CD4-positive, CD25-positive, alpha-beta regulatory T cell (primary cell): ENCODE data around the gene LARP1. TPM values are rescaled to one million over a fixed set of nuclear protein-coding genes. Genes with fewer than 3 reads are reported as not detected.

Experiments used
- ATAC-seq, 2 donors: fragments of 150-1000 bp; cut with Tn5 transposase; one replicate each; pipeline ENCODE4 v1.10.0; 2021; ENCODE audit warnings: low read depth in 2 of 2, moderate number of reproducible peaks in 2 of 2, moderate library complexity in 1 of 2
- DNase-seq, 3 donors: peaks; one replicate each; pipeline versions ENCODE4 v3.0.0 to v3.0.0-alpha.2; 2012 to 2022; ENCODE audit warnings: mixed read lengths in 1 of 3
- H3K27ac ChIP-seq: one replicate; pipeline ENCODE4 v1.7.0; 2013; ENCODE audit warnings: mild to moderate bottlenecking, low read length; ENCODE audit not compliant: insufficient read depth, poor library complexity, severe bottlenecking
- H3K27me3 ChIP-seq: one replicate; pipeline ENCODE4 v1.7.0; 2013; ENCODE audit warnings: low read length; ENCODE audit not compliant: control insufficient read depth, insufficient read depth
- H3K36me3 ChIP-seq: one replicate; pipeline ENCODE4 v1.7.0; 2013; ENCODE audit warnings: mild to moderate bottlenecking, low read length, moderate library complexity; ENCODE audit not compliant: control insufficient read depth, insufficient read depth
- H3K4me1 ChIP-seq: 2 replicates; pipeline ENCODE4 v1.7.0; 2013; ENCODE audit warnings: mild to moderate bottlenecking, low read length; ENCODE audit not compliant: insufficient read depth, control insufficient read depth, poor library complexity, severe bottlenecking
- H3K4me3 ChIP-seq: one replicate; pipeline ENCODE4 v1.7.0; 2013; ENCODE audit warnings: low read depth, mild to moderate bottlenecking, low read length, moderate library complexity
- H3K9me3 ChIP-seq, 2 experiments: 1 replicate in 1 of 2; 2 replicates in 1 of 2; pipeline ENCODE4 v1.7.0; 2013; ENCODE audit warnings: low read length in 2 of 2, mild to moderate bottlenecking in 1 of 2, moderate library complexity in 1 of 2; ENCODE audit not compliant: control insufficient read depth in 2 of 2
- H3K27ac Mint-ChIP-seq, 3 donors: one replicate each; pipeline ENCODE4 v1.8.0; 2020 to 2022; ENCODE audit warnings: mild to moderate bottlenecking in 3 of 3, mixed read lengths in 3 of 3, moderate library complexity in 2 of 3
- H3K27me3 Mint-ChIP-seq: one replicate; pipeline ENCODE4 v1.8.0; 2022; ENCODE audit warnings: mild to moderate bottlenecking, mixed read lengths
- H3K36me3 Mint-ChIP-seq: one replicate; pipeline ENCODE4 v1.8.0; 2020; ENCODE audit warnings: mixed read lengths
- H3K4me1 Mint-ChIP-seq, 4 donors: one replicate each; pipeline ENCODE4 v1.8.0; 2020 to 2022; ENCODE audit warnings: mixed read lengths in 4 of 4, mild to moderate bottlenecking in 1 of 4
- H3K4me3 Mint-ChIP-seq, 4 donors: one replicate each; pipeline ENCODE4 v1.8.0; 2020 to 2022; ENCODE audit warnings: mild to moderate bottlenecking in 4 of 4, mixed read lengths in 4 of 4, moderate library complexity in 3 of 4
- H3K9me3 Mint-ChIP-seq, 7 donors: one replicate each; pipeline ENCODE4 v1.8.0; 2020 to 2022; ENCODE audit warnings: mixed read lengths in 7 of 7, mild to moderate bottlenecking in 3 of 7, moderate library complexity in 2 of 7
- polyA plus RNA-seq, 4 donors: library from polyadenylated mRNA; unstranded; fragments of 300-500 nt; fragmentation: Illumina TruSeq; gene quantifications; one replicate each; pipeline ENCODE4 v1.2.3, GENCODE V29; 2021
- total RNA-seq: library from RNA; stranded (reverse); gene quantifications from one replicate; pipeline ENCODE4 v1.2.3, GENCODE V29; 2022

LARP1 gene
- total and polyA plus RNA-seq, 5 donors from 2014 or later: 8.0 to 122 (median 10.6) TPM

DNA sequence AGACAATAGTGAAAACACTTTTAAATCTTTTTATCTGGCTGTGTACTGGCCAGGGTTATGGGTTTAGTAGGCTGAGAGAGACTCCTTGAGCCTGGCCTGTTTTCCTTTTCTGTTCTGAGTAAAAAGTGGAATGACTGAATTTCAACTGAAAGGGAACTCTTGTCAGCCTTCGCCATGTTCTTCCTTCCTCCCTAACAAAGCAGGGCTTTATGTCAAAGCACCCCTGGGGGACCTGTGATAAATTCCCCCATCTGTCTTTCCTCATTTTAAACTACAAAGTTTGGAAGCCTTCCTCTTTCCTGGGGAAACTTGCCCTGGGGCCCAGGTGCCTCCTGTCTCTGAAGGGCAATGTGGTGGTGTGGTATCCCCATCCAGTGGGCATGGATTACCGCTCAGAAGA, 29.7 kb downstream of the LARP1 start:
- Mint-ChIP-seq H3K4me1 (peaks cover 23 to 88% (median 66%) of the 10 kb centered on the region in 4 donors), H3K9me3 (no peaks in the 10 kb centered on the region), H3K27ac (peak overlapping the region; percentile 39 to 90 (median 83)), H3K36me3 (peaks cover 5% of the 10 kb centered on the region), H3K4me3 (peak overlapping the region in 1 of 4 donors; percentile 32), H3K27me3 (no peaks in the 10 kb centered on the region)
- peaks cover 61% of the 10 kb centered on the region for H3K4me1 ChIP-seq
- no peak overlapping the region for H3K4me3 ChIP-seq
- H3K36me3 ChIP-seq: peaks cover 2% of the 10 kb centered on the region
- no peaks in the 10 kb centered on the region for H3K9me3 ChIP-seq
- no peak overlapping the region for H3K27ac ChIP-seq
- no peaks in the 10 kb centered on the region for H3K27me3 ChIP-seq
- ATAC-seq (no peak), DNase-seq (no peak)

DNA sequence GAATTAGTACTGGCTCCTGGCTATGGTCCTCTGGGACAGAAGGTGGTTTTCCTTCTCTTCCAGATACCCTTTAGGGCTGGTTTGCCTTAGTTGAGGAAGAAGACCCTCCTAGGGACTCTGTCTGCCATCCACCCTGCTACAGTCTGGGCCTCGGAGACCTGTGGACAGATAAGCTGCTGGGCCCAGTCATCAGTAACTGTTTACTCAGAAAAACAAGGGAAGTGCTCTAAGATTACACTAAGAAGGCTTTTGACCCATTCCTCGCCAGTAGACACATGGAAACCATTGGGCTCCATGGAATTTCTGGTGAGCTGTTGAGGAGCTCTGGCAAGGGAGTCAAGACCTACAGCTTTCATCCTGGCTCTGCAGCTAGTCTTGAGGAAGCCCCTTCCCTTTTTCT, 31.2 kb downstream of the LARP1 start:
- Mint-ChIP-seq H3K27me3 (no peaks in the 10 kb centered on the region), H3K27ac (peak overlapping the region in 2 of 3 donors; percentile 25 to 92), H3K9me3 (no peaks in the 10 kb centered on the region), H3K36me3 (peaks cover 9% of the 10 kb centered on the region), H3K4me1 (peaks cover 22 to 75% (median 69%) of the 10 kb centered on the region in 4 donors), H3K4me3 (peak overlapping the region in 1 of 4 donors; percentile 39)
- no peaks in the 10 kb centered on the region for H3K27me3 ChIP-seq
- no peak overlapping the region for H3K27ac ChIP-seq
- no peak for DNase-seq
- H3K9me3 ChIP-seq: no peaks in the 10 kb centered on the region
- peaks cover 55% of the 10 kb centered on the region for H3K4me1 ChIP-seq
- peaks cover 16% of the 10 kb centered on the region for H3K36me3 ChIP-seq
- no peak for ATAC-seq
- H3K4me3 ChIP-seq: no peak overlapping the region

DNA sequence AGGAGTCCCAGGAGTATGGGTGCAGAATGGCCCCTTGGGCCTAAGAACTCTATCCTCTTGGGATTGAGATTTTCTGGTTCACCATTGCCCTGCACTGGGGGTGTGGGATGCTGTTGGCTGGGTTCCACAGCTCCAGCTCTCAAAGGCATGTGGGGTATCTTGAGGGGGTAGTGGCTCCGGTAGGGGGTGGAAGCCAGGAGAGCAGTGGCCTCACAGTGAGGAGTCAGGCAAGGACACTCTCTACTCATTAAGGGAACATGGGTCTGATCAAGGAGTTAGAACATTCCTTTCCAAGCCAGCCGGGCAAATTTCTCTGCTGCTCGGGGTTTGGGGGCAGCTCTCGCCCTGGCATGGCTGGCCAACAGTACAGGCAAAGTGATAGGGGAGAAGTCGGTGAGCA, 33.0 kb downstream of the LARP1 start:
- Mint-ChIP-seq H3K4me1 (peaks cover 14 to 62% (median 55%) of the 10 kb centered on the region in 4 donors), H3K27me3 (no peaks in the 10 kb centered on the region), H3K4me3 (peak overlapping the region in 2 of 4 donors; percentile 20 to 57), H3K27ac (peak overlapping the region; percentile 92 to 98 (median 95)), H3K9me3 (no peaks in the 10 kb centered on the region), H3K36me3 (peaks cover 19% of the 10 kb centered on the region)
- Histone ChIP-seq H3K4me3 (no peak overlapping the region), H3K36me3 (peaks cover 33% of the 10 kb centered on the region), H3K27me3 (no peaks in the 10 kb centered on the region), H3K27ac (peak overlapping the region; percentile 30), H3K9me3 (no peaks in the 10 kb centered on the region), H3K4me1 (peaks cover 39% of the 10 kb centered on the region)
- DNase-seq: no peak
- no peak for ATAC-seq

DNA sequence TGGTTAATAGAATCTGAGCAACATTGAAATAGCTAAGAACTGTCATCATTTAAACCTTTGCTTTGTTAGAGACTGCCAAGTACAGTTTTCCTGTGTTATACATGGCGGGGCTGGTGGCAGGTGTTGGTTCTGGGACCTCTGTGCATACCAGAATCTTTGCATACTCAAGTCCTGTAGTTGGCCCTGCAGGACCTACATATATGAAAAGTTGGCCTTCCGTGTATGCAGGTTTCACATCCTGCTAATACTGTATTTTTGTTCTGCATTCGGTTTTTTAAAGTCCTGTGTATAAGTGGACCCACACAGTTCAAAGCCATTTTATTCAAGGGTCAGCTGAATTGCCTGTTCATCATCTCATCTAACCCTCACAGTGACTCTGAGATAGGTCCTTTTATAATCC, 36.4 kb downstream of the LARP1 start:
- DNase-seq (no peak), ATAC-seq (no peak)
- Mint-ChIP-seq H3K36me3 (peaks cover 30% of the 10 kb centered on the region), H3K4me1 (peaks cover 0 to 29% (median 26%) of the 10 kb centered on the region in 4 donors), H3K27ac (no peak overlapping the region), H3K27me3 (no peaks in the 10 kb centered on the region), H3K4me3 (no peak overlapping the region), H3K9me3 (no peaks in the 10 kb centered on the region)
- Histone ChIP-seq H3K27ac (no peak overlapping the region), H3K27me3 (no peaks in the 10 kb centered on the region), H3K9me3 (no peaks in the 10 kb centered on the region), H3K4me3 (no peak overlapping the region), H3K36me3 (peaks cover 59% of the 10 kb centered on the region), H3K4me1 (peaks cover 17% of the 10 kb centered on the region)

DNA sequence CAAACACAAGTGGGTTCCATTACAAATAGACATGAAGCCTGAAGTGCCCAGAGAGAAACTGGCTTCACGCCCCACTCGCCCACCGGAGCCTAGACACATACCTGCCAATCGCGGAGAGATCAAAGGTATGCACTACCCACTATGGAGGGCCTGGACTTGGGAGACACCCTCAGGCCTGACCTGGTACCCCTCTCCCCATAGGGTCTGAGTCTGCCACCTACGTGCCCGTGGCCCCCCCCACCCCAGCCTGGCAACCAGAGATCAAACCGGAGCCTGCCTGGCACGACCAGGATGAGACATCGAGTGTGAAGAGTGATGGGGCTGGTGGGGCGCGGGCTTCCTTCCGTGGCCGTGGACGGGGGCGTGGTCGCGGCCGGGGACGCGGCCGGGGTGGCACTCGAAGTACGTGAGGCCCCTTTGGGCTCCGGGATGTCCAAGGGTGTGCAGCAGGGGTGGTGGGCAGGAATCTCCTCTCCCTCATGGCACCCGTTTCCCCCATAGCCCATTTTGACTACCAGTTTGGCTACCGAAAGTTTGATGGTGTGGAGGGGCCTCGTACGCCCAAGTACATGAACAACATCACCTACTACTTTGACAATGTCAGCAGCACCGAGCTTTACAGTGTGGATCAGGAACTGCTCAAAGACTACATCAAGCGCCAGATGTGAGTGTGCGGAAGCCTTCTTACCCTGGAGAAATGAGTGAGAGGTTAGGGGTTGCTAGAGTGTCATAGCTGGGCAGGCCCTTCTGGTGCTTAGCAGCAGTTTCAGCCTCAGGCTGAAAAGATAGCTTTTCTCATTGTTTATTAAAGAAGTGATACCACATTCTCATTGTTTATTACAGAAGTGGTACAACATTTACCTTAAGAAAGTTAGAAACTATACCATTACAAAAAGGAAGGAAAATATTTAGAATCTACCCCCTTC, 38.7 kb downstream of the LARP1 start:
- Histone ChIP-seq H3K4me3 (no peak overlapping the region), H3K27ac (no peak overlapping the region), H3K9me3 (no peaks in the 10 kb centered on the region), H3K27me3 (no peaks in the 10 kb centered on the region), H3K36me3 (peaks cover 77% of the 10 kb centered on the region), H3K4me1 (no peaks in the 10 kb centered on the region)
- Mint-ChIP-seq H3K36me3 (peaks cover 38% of the 10 kb centered on the region), H3K27me3 (no peaks in the 10 kb centered on the region), H3K4me1 (peaks cover 0 to 8% (median 7%) of the 10 kb centered on the region in 4 donors), H3K9me3 (no peaks in the 10 kb centered on the region), H3K27ac (peak overlapping the region in 1 of 3 donors; percentile 49), H3K4me3 (no peak overlapping the region)
- ATAC-seq (no peak), DNase-seq (no peak)

DNA sequence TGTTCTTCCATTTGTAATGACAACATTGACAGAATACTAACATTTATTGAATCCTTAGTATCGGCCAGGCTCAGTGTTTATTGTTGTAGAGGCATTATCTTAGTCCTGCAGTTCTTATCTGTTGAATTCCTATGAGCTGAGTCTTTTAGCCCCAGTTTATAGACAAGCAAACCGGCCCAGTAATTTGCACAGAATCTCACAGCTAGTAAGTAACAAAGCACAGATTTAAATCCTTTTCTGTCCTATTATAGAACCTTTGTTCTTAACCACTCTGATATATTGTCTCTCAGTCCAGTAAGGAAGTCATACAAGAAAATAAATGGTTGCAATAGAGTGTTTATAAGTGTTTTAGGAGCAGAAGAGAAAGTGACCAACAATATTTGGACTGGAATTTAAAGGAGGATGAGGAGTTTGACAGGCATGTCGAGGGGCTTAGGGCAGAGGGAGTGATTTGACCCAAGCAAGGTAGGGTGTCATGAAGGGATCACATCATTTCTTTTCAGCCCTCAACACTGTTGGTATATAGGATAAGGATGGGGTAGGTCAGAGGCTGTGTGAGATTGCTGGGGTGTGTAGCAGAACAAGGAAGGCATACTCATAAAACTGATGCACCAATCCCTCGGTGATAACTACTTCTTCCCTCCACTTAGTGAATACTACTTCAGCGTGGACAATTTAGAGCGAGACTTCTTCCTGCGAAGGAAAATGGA, 39.5 kb downstream of the LARP1 start:
- Mint-ChIP-seq H3K9me3 (no peaks in the 10 kb centered on the region), H3K4me3 (no peak overlapping the region), H3K36me3 (peaks cover 41% of the 10 kb centered on the region), H3K4me1 (peaks cover 0 to 8% (median 7%) of the 10 kb centered on the region in 4 donors), H3K27me3 (no peaks in the 10 kb centered on the region), H3K27ac (peak overlapping the region; percentile 1 to 72 (median 1))
- no peak for DNase-seq
- no peak overlapping the region for H3K4me3 ChIP-seq
- H3K27me3 ChIP-seq: no peaks in the 10 kb centered on the region
- peaks cover 84% of the 10 kb centered on the region for H3K36me3 ChIP-seq
- no peak overlapping the region for H3K27ac ChIP-seq
- no peaks in the 10 kb centered on the region for H3K9me3 ChIP-seq
- no peak for ATAC-seq
- H3K4me1 ChIP-seq: no peaks in the 10 kb centered on the region

DNA sequence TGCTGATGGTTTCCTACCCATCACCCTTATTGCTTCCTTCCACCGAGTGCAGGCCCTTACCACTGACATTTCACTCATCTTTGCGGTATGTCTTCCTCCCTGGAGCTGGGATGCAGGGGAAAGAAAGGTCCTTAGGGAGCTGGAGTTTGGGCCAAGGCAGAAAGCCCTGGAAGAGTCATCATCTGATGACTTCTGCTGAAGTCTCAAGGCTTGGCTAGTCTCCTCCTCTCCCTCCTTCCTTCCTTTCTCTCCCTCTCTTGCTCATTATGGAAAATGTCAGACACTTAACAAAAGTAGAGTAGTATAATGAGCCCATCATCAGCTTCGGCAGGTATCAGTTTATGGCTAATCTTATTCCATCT, 40.0 kb downstream of the LARP1 start:
- no peak overlapping the region for H3K4me3 ChIP-seq
- no peaks in the 10 kb centered on the region for H3K9me3 Mint-ChIP-seq
- H3K27me3 ChIP-seq: no peaks in the 10 kb centered on the region
- no peak for DNase-seq
- H3K9me3 ChIP-seq: no peaks in the 10 kb centered on the region
- H3K36me3 Mint-ChIP-seq: peaks cover 46% of the 10 kb centered on the region
- peaks cover 0 to 5% (median 2%) of the 10 kb centered on the region in 4 donors for H3K4me1 Mint-ChIP-seq
- H3K4me3 Mint-ChIP-seq: no peak overlapping the region
- ATAC-seq: no peak
- no peak overlapping the region for H3K27ac ChIP-seq
- H3K27ac Mint-ChIP-seq: peak overlapping the region in 1 of 3 donors; percentile 72
- no peaks in the 10 kb centered on the region for H3K27me3 Mint-ChIP-seq
- no peaks in the 10 kb centered on the region for H3K4me1 ChIP-seq
- peaks cover 84% of the 10 kb centered on the region for H3K36me3 ChIP-seq
